Uterus (tissue), 4 donors: ENCODE measurements around the gene TCF4. TPM values are rescaled to one million over a fixed set of nuclear protein-coding genes. Genes with fewer than 3 reads are reported as not detected.

ENCODE experiments used
- DNase-seq, 2 donors: peaks; one replicate each; pipeline ENCODE4 v3.0.0-alpha.2; 2019 to 2020
- H3K27ac ChIP-seq, 2 donors: fragments of 200-600 bp; sonication (generic); 1 replicate in 1 of 2; 2 replicates in 1 of 2; pipeline ENCODE4 v1.5.1; 2016 to 2018
- H3K27me3 ChIP-seq, 2 donors: fragments of 200-600 bp; sonication (generic); one replicate each; pipeline ENCODE4 v1.5.1; 2018 to 2019; ENCODE audit warnings: control low read depth in 1 of 2
- H3K36me3 ChIP-seq, 2 donors: fragments of 200-600 bp; sonication (generic); one replicate each; pipeline ENCODE4 v1.5.1; 2019; ENCODE audit warnings: control low read depth in 1 of 2
- H3K4me1 ChIP-seq, 2 donors: fragments of 200-600 bp; sonication (generic); one replicate each; pipeline ENCODE4 v1.5.1; 2018 to 2019; ENCODE audit warnings: control low read depth in 1 of 2
- H3K4me3 ChIP-seq, 2 donors: fragments of 200-600 bp; sonication (generic); 1 replicate in 1 of 2; 2 replicates in 1 of 2; pipeline ENCODE4 v1.5.1; 2018 to 2019; ENCODE audit warnings: mild to moderate bottlenecking in 1 of 2
- H3K9me3 ChIP-seq, 2 donors: fragments of 200-600 bp; sonication (generic); one replicate each; pipeline ENCODE4 v1.5.1; 2019; ENCODE audit warnings: control low read depth in 1 of 2
- CTCF ChIP-seq, 4 experiments: fragments of 200-600 bp in 2 of 4; fragments of 450-650 bp in 2 of 4; sonication (generic) in 2 of 4; IDR thresholded peaks; one replicate each; pipeline ENCODE4 v1.5.1; 2016 to 2019; ENCODE audit warnings: antibody characterized with exemption in 4 of 4, mild to moderate bottlenecking in 2 of 4, moderate library complexity in 1 of 4
- POLR2A ChIP-seq, 2 donors: fragments of 450-650 bp; IDR thresholded peaks; one replicate each; pipeline ENCODE4 v1.6.1; 2016; ENCODE audit warnings: antibody characterized with exemption in 2 of 2, mild to moderate bottlenecking in 1 of 2, moderate library complexity in 1 of 2
- intact Hi-C: fragments of 100-400 bp; cut with DNase I; formaldehyde crosslinking; loops from one replicate; pipeline ENCODE4 v1.15.1; 2023; ENCODE audit warnings: low total_unique reads
- total RNA-seq, 4 donors: library from RNA; depleted of rRNA in 3 of 4; stranded (reverse); fragments of >200 nt in 3 of 4; gene quantifications; one replicate each; pipeline versions ENCODE4 v1.1.0 to v1.2.4, GENCODE V29; 2014 to 2023
- donor health status: DM: yes; HTN: yes; CAD: no.

Gene TCF4
- total RNA-seq, 4 donors from 2014 or later, result 123 to 514 (median 163) TPM

- Histone ChIP-seq H3K4me1 (no peaks in the 10 kb centered on the region), H3K36me3 (no peaks in the 10 kb centered on the region), H3K27ac (no peak overlapping the region), H3K4me3 (no peak overlapping the region), H3K9me3 (no peaks in the 10 kb centered on the region), H3K27me3 (no peaks in the 10 kb centered on the region)
- intact Hi-C loops, result no loop called here
- DNase-seq, result no peak
- no peak for TF ChIP-seq CTCF (IDR thresholded peaks at IDR 0.05)
- TF ChIP-seq POLR2A (IDR thresholded peaks at IDR 0.05), result no peak
Measured at GRCh38 chr18:55226044-55226443, 361.9 kb downstream of the TCF4 start.

- no peaks in the 10 kb centered on the region for H3K4me1 ChIP-seq
- intact Hi-C loops, result no loop called here
- no peaks in the 10 kb centered on the region for H3K36me3 ChIP-seq
- no peak overlapping the region for H3K27ac ChIP-seq
- H3K9me3 ChIP-seq, result no peaks in the 10 kb centered on the region
- no peaks in the 10 kb centered on the region for H3K27me3 ChIP-seq
- DNase-seq, result no peak
- no peak for TF ChIP-seq POLR2A (IDR thresholded peaks at IDR 0.05)
- no peak for TF ChIP-seq CTCF (IDR thresholded peaks at IDR 0.05)
- no peak overlapping the region for H3K4me3 ChIP-seq
Measured at GRCh38 chr18:55224086-55224625, 363.8 kb downstream of the TCF4 start.

- Histone ChIP-seq H3K4me1 (no peaks in the 10 kb centered on the region), H3K4me3 (no peak overlapping the region), H3K36me3 (no peaks in the 10 kb centered on the region), H3K27ac (no peak overlapping the region), H3K9me3 (no peaks in the 10 kb centered on the region), H3K27me3 (no peaks in the 10 kb centered on the region)
- intact Hi-C loops, result no loop called here
- DNase-seq, result no peak
- TF ChIP-seq CTCF (IDR thresholded peaks at IDR 0.05) (no peak), POLR2A (IDR thresholded peaks at IDR 0.05) (no peak)
Measured at GRCh38 chr18:55221622-55222021, 366.4 kb downstream of the TCF4 start.

GRCh38 chr18:55220523-55220922 is 367.5 kb downstream of the TCF4 start:
- Histone ChIP-seq H3K27ac (no peak overlapping the region), H3K9me3 (no peaks in the 10 kb centered on the region), H3K36me3 (no peaks in the 10 kb centered on the region), H3K4me3 (no peak overlapping the region), H3K27me3 (no peaks in the 10 kb centered on the region), H3K4me1 (no peaks in the 10 kb centered on the region)
- TF ChIP-seq CTCF (IDR thresholded peaks at IDR 0.05), result no peak
- no peak for TF ChIP-seq POLR2A (IDR thresholded peaks at IDR 0.05)
- no peak for DNase-seq
- intact Hi-C loops, result no loop called here

GRCh38 chr18:55219823-55220222 is 368.2 kb downstream of the TCF4 start:
- Histone ChIP-seq H3K4me3 (no peak overlapping the region), H3K9me3 (no peaks in the 10 kb centered on the region), H3K36me3 (no peaks in the 10 kb centered on the region), H3K27me3 (no peaks in the 10 kb centered on the region), H3K4me1 (no peaks in the 10 kb centered on the region), H3K27ac (no peak overlapping the region)
- TF ChIP-seq CTCF (IDR thresholded peaks at IDR 0.05) (no peak), POLR2A (IDR thresholded peaks at IDR 0.05) (no peak)
- intact Hi-C loops, result no loop called here
- DNase-seq, result no peak
